ENCODE results near the gene PSG2. TPM values are rescaled to one million over a fixed set of nuclear protein-coding genes. Genes with fewer than 3 reads are reported as not detected.
"Not testable (repeated sequence)": the region's sequence is repeated elsewhere in the genome, so short reads cannot be mapped to it uniquely, and the experiment has no call there.

PSG2 gene
- total RNA-seq: not detected

DNA sequence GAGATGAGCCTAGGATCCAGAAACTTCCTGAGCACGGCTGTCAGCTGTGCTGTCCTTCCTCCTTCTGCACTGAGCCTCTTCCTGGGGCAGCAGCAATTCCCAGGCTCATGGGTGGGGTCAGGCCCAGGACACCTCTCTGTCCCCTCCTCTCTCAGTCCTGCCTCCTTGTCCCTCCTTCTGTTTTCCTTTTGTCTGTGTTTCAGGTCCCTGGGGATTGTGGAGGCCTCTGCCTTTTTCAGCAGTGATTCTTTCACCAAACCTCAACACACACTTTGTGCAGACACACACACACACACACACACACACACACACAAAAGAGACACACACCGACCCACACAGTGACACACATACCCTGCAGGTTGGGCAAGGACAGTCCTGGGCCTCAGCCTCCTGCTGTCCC lies at the start of gene PSG2:
Gene PSG2, minus strand, starts transcription at position 101 of the 400 bp plus-strand sequence. CDS start 132 bp downstream, outside the sequence.
- not testable (repeated sequence) for H3K27ac Mint-ChIP-seq; DNase-seq; ATAC-seq (replicated peaks in 1 of 2); H3K36me3 Mint-ChIP-seq (ENCODE audit: insufficient read depth in 2 of 2); H3K4me1 Mint-ChIP-seq (ENCODE audit: low read depth); H3K9me3 Mint-ChIP-seq; H3K4me3 Mint-ChIP-seq
- H3K27me3 Mint-ChIP-seq (ENCODE audit: low read depth): peaks cover 17% of the 10 kb centered on the region

DNA sequence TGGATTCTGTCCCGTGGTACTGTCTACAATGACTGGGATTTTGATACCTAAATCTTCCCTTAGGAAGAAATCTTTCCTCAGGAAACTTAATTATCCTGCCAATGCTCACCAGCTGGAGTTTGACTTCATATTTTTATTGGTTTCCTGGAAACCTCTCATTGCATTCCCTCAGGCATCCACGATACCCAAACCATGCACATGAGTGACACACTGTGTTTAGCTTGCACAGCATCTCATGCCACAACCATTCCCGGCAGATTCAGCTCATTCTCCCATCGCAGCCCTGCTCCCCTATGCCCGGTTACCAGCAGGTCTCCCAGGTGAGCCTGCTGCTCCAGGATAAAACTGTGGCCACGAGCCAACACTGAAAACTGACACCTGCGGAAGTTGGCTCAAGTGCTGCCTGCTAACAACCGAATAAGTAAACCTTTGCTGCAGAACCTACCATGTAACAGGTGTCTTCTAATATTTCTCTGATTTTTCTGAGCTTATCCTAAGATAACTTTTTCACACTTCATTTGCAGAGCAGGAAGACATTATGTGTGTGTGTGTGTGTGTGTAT lies 48.9 kb upstream of the PSG2 start:
- H3K36me3 Mint-ChIP-seq (ENCODE audit: insufficient read depth in 2 of 2); H3K27ac Mint-ChIP-seq: not testable (repeated sequence)

DNA sequence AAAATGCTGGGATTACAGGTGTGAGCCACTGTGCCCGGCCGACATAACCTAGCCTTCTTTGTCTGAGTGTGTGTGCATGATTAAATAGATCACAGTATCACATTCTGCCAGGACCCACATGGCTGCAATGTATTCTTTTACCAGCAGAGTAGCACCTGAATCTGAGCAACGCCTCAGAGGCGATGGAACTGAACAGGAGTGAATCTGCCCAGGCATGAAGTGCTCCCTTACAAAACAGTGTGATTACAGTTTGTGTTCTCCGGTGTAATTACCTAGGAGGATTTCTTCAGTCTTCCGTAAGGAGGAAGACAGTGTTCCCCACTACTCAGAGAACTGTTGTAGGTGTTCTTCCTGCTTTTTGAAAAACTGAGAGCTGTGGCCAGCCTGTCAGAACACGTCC lies 46.7 kb upstream of the PSG2 start:
- H3K36me3 Mint-ChIP-seq (ENCODE audit: insufficient read depth in 2 of 2); H3K4me3 Mint-ChIP-seq; H3K27me3 Mint-ChIP-seq (ENCODE audit: low read depth); H3K4me1 Mint-ChIP-seq (ENCODE audit: low read depth); H3K9me3 Mint-ChIP-seq; ATAC-seq (replicated peaks in 1 of 2); DNase-seq; H3K27ac Mint-ChIP-seq: not testable (repeated sequence)

More for the DNA sequence above, 48.9 kb upstream of the PSG2 start:
- DNase-seq; ATAC-seq (replicated peaks in 1 of 2); H3K4me3 Mint-ChIP-seq; H3K4me1 Mint-ChIP-seq (ENCODE audit: low read depth); H3K9me3 Mint-ChIP-seq; H3K27me3 Mint-ChIP-seq (ENCODE audit: low read depth): not testable (repeated sequence)

DNA sequence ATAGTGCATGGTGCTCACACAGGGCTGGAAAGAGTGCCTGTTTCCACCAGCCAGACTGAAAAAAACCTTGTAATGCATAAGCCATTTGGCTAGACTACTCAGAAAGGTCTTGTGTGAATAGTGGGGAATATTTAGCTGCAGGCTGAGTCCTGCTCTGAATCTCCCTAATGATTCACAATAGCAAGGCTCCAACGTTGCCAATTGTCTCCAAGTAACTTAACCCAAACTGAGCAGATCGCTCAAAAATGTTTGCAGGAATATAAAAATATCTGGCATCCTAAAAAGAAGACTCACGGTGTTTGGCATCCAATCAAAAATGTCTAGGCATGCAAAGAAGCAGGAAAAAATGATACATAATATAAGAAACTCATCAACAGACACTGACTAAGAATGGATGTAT lies 44.8 kb upstream of the PSG2 start:
- H3K27ac Mint-ChIP-seq, H3K4me3 Mint-ChIP-seq: not testable (repeated sequence)

DNA sequence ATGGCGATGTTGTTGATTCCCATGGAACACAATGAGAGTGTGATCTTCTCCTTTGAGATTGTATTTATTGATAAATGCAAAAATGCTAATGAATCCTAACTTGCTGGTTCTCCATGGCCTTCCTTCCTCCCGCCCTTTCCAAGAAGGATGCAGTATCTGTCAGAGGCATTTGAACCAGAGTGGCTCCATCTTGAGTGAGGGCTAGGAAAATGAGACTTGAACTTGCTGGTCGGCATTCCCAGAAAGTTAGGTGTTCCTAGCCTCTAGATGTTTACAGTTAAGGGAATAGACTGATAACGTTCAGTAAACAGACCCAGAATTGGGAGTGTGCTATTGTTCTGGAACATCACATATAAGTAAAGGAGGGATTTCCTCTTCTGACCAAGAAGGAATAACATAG lies 44.2 kb upstream of the PSG2 start:
- Mint-ChIP-seq H3K4me1 (ENCODE audit: low read depth) (no peaks in the 10 kb centered on the region), H3K4me3 (no peak overlapping the region), H3K36me3 (ENCODE audit: insufficient read depth in 2 of 2) (no peaks in the 10 kb centered on the region), H3K27ac (no peak overlapping the region), H3K27me3 (ENCODE audit: low read depth) (no peaks in the 10 kb centered on the region), H3K9me3 (no peaks in the 10 kb centered on the region)
- DNase-seq: no peak
- no peak for ATAC-seq (replicated peaks in 1 of 2)

More for the DNA sequence above, 44.8 kb upstream of the PSG2 start:
- not testable (repeated sequence) for H3K36me3 Mint-ChIP-seq (ENCODE audit: insufficient read depth in 2 of 2); DNase-seq; H3K4me1 Mint-ChIP-seq (ENCODE audit: low read depth); ATAC-seq (replicated peaks in 1 of 2); H3K9me3 Mint-ChIP-seq; H3K27me3 Mint-ChIP-seq (ENCODE audit: low read depth)

DNA sequence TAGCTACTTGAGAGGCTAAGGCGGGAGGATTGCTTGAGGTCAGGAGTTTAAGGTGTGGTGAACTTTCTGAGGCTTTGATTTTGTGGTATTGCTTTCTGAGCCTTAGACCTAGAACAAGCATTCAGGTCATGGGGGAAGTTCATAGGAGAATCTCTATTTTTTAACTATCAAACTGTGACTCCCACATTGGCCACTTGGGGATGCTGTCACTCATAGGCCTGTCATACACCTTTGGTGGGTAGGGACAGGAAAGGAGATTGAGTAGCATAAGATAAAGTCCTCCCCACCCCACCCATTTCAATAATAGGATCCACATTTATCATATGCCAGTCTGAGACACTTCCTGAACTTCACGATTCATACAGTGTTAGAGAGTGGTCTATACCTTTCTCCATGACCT lies 41.9 kb upstream of the PSG2 start:
- no peaks in the 10 kb centered on the region for H3K9me3 Mint-ChIP-seq
- H3K4me3 Mint-ChIP-seq: no peak overlapping the region
- ATAC-seq (replicated peaks in 1 of 2) (no peak), DNase-seq (no peak)
- H3K27ac Mint-ChIP-seq: no peak overlapping the region
- H3K36me3 Mint-ChIP-seq (ENCODE audit: insufficient read depth in 2 of 2): no peaks in the 10 kb centered on the region
- no peaks in the 10 kb centered on the region for H3K4me1 Mint-ChIP-seq (ENCODE audit: low read depth)
- no peaks in the 10 kb centered on the region for H3K27me3 Mint-ChIP-seq (ENCODE audit: low read depth)

DNA sequence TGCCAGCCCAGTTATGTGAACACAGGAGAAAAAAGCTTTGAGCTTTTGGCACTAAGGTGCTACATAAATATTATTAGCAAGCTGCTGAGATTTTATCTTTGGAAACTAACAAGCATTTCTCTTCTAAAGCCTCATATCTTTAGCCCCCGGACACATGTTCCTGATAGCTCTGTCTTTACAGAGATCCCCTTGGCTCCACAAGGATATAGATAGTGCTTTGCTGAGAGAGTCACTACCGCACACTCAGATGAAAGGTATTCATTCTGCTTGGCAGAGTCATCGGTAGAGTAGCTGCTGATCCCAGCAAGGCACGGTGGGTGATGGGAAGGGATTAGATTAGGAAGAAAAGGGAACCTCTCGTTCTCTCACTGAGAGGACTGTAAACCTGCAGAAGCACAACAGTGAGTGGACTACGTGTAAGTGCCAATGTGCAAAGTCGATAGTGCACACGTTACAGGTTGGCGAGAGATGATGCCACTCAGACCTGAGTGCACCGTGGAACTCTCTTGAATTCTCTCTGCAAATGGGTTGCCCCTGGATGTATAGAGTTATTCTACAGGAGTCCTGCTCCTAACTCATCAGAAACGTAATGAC lies 38.0 kb upstream of the PSG2 start:
- H3K4me1 Mint-ChIP-seq (ENCODE audit: low read depth): not testable (repeated sequence)

DNA sequence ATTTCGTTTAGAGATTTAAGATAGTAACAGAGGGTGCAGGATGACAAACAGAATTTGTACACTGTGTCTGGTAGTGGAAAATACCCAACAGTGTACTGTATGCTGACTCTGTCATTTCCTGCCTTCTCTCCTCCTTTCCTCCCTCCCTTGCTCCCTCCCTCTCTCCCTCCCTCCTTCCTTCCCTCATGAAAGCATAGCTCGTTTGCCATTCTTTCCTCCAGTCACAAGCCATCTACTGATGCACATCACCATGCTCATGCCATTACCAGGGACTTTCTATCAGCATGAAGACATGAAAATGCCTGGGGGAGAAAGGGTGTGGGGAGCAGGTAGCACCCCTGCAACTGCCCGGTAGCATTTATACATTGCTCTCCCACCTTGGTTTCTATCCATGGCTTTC lies 37.0 kb upstream of the PSG2 start:
- ATAC-seq (replicated peaks in 1 of 2); H3K4me1 Mint-ChIP-seq (ENCODE audit: low read depth); H3K27me3 Mint-ChIP-seq (ENCODE audit: low read depth); DNase-seq; H3K4me3 Mint-ChIP-seq; H3K9me3 Mint-ChIP-seq; H3K27ac Mint-ChIP-seq; H3K36me3 Mint-ChIP-seq (ENCODE audit: insufficient read depth in 2 of 2): not testable (repeated sequence)

More for the DNA sequence above, 38.0 kb upstream of the PSG2 start:
- not testable (repeated sequence) for DNase-seq; H3K4me3 Mint-ChIP-seq; H3K27ac Mint-ChIP-seq; ATAC-seq (replicated peaks in 1 of 2); H3K9me3 Mint-ChIP-seq; H3K27me3 Mint-ChIP-seq (ENCODE audit: low read depth); H3K36me3 Mint-ChIP-seq (ENCODE audit: insufficient read depth in 2 of 2)

DNA sequence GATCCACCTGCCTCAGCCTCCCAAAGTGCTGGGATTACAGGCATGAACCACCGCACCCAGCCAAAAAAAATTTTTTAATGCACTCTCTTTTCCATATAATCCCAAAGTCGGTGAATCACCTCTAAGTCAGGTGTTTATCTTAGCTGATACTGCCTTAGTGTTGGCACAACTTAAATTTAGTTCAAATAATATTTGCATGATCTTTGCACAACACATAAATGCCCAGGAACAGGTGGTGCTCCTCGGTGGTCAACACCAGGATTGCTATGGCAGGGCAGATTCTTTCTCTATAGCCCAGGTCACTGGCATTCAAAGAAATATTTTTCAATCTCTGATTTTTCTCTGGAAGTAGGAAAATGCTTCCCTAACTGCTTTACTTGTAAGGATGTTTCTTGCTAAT lies 33.9 kb upstream of the PSG2 start:
- not testable (repeated sequence) for H3K4me3 Mint-ChIP-seq

DNA sequence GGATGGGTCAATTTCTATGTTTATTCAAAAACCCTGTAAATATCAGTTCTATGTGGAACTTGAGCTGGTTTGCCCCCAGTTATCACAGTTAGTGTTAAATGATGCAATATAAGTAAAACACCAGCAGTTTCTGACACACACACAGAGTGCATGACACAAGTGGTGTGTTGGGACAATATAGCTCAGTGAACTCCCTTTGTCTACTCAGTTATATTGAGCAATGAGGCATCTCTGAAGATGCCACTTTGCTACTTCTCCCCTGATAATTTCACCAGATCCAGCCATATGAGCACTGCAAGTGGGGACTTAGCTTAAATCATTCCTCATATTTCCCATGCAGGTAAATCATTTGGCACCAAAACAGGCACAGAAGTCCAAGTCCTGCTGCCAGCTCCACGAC lies 33.0 kb upstream of the PSG2 start:
- H3K27ac Mint-ChIP-seq; H3K4me3 Mint-ChIP-seq; DNase-seq; H3K9me3 Mint-ChIP-seq; H3K36me3 Mint-ChIP-seq (ENCODE audit: insufficient read depth in 2 of 2); H3K27me3 Mint-ChIP-seq (ENCODE audit: low read depth); ATAC-seq (replicated peaks in 1 of 2); H3K4me1 Mint-ChIP-seq (ENCODE audit: low read depth): not testable (repeated sequence)

More for the DNA sequence above, 33.9 kb upstream of the PSG2 start:
- not testable (repeated sequence) for ATAC-seq (replicated peaks in 1 of 2); H3K27me3 Mint-ChIP-seq (ENCODE audit: low read depth); H3K36me3 Mint-ChIP-seq (ENCODE audit: insufficient read depth in 2 of 2); DNase-seq; H3K27ac Mint-ChIP-seq; H3K9me3 Mint-ChIP-seq; H3K4me1 Mint-ChIP-seq (ENCODE audit: low read depth)

DNA sequence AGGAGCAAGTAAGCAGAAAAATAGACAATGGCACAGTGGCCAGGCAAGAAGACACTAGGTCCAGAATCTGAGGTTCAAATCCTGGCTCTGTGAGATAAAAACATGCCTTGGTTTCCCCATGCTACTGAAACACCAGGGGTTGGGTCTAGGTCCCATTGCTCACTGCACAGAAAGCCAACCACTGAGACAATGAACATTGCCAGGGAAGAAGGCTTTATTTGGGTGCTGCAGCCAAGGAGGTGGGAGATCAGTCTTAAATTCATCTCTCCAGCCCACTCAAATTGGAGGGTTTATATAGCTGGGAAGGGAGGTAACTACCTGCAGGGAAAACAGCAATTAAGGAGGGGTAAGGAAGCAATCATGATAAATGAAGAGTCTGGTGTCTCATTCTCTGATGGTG lies 32.6 kb upstream of the PSG2 start:
- not testable (repeated sequence) for H3K4me3 Mint-ChIP-seq; H3K9me3 Mint-ChIP-seq; H3K27ac Mint-ChIP-seq; H3K4me1 Mint-ChIP-seq (ENCODE audit: low read depth); H3K36me3 Mint-ChIP-seq (ENCODE audit: insufficient read depth in 2 of 2); ATAC-seq (replicated peaks in 1 of 2); DNase-seq; H3K27me3 Mint-ChIP-seq (ENCODE audit: low read depth)

DNA sequence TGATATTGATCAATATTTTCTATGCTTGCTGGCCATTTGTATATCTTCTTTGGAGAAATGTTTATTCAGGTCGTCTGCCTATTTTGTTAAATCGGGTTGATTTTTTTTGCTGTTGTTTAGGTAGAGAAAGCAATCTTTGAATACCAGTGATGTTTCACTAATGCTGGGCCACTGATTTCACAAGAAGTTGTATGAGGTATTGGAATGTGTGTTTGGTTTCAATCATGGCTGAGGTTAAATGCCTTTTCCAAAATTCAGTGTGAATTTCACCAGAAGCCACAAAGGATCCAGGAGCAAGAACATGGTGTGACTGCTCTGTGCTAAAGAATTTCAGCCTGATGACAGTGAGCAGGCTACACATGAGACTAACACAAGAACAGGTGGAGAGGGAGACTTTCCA lies 32.1 kb upstream of the PSG2 start:
- not testable (repeated sequence) for H3K4me1 Mint-ChIP-seq (ENCODE audit: low read depth); H3K9me3 Mint-ChIP-seq

DNA sequence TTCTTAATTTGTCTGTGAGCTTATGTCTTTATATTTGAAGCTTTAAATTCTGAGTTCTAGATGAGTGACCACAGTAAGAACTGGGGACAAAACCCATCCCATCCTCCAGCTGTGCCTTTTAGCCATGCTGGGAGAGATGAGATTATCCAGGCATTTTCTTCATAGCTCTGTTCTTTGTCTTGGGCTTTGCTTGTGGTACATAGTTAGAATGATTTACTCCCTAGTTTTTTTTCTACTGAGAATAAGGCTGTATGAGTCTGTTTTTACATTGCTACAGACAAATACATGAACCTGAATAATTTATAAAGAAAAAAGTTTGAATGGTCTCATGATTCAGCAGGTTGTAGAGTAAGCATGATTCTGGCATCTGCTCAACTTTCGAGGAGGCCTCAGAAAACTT lies 24.9 kb upstream of the PSG2 start:
- not testable (repeated sequence) for ATAC-seq (replicated peaks in 1 of 2); H3K4me1 Mint-ChIP-seq (ENCODE audit: low read depth); H3K4me3 Mint-ChIP-seq; H3K27me3 Mint-ChIP-seq (ENCODE audit: low read depth); DNase-seq; H3K27ac Mint-ChIP-seq
- H3K36me3 Mint-ChIP-seq (ENCODE audit: insufficient read depth in 2 of 2): peaks cover 9 to 12% of the 10 kb centered on the region in 2 donors
- peaks cover 4 to 13% of the 10 kb centered on the region in 2 donors for H3K9me3 Mint-ChIP-seq

More for the DNA sequence above, 32.1 kb upstream of the PSG2 start:
- ATAC-seq (replicated peaks in 1 of 2); DNase-seq; H3K36me3 Mint-ChIP-seq (ENCODE audit: insufficient read depth in 2 of 2); H3K27me3 Mint-ChIP-seq (ENCODE audit: low read depth); H3K4me3 Mint-ChIP-seq; H3K27ac Mint-ChIP-seq: not testable (repeated sequence)

DNA sequence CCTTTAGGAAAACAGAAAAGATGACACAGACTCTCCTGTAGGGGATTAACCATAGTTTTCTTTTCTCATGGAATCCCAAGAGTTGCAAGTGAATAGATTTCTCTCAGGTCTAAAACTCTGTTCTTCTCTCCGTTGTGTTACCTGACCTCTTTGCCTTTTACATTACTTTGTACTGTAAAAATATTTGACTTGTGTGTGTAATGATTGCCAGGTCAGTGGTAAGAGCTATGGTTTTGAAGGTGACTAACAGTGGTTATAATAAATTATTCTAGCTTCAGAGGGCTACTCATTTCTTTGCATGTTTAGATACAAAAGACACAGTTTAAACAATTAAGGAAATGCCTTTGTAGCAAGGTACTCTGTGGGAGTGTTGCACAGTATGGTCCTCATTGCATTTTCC lies 23.0 kb upstream of the PSG2 start:
- H3K27ac Mint-ChIP-seq: no peak overlapping the region
- no peaks in the 10 kb centered on the region for H3K27me3 Mint-ChIP-seq (ENCODE audit: low read depth)
- DNase-seq (no peak), ATAC-seq (replicated peaks in 1 of 2) (no peak)
- H3K36me3 Mint-ChIP-seq (ENCODE audit: insufficient read depth in 2 of 2): peaks cover 9 to 12% of the 10 kb centered on the region in 2 donors
- H3K4me3 Mint-ChIP-seq: no peak overlapping the region
- H3K4me1 Mint-ChIP-seq (ENCODE audit: low read depth): no peaks in the 10 kb centered on the region
- H3K9me3 Mint-ChIP-seq: peaks cover 4 to 13% of the 10 kb centered on the region in 2 donors

All from activated T-cell treated with anti-CD3 and anti-CD28 coated beads, Interleukin-2, amount 50 U/mL, for 72 hours (primary cell).